ENCODE results near the gene EYS.

Gene EYS

GRCh38 chr6:64330694-64331307 lies 1376.2 kb downstream of the EYS start:
- TF ChIP-seq EZH2phosphoT487 (IDR thresholded peaks at IDR 0.05; ENCODE audit: borderline replicate concordance, low read length), result no peak
- TF ChIP-seq CTCF (IDR thresholded peaks at IDR 0.05; ENCODE audit: low read depth, low read length, poor library complexity, severe bottlenecking), result peak; percentile 77
- Histone ChIP-seq H3K9me2 (replicated peaks; ENCODE audit: control insufficient read depth, low read length) (no peaks in the 10 kb centered on the region), H3K4me2 (ENCODE audit: low read length) (no peak overlapping the region), H3K36me3 (ENCODE audit: control insufficient read depth, low read length) (no peaks in the 10 kb centered on the region), H3K4me1 (ENCODE audit: control insufficient read depth, low read length) (no peaks in the 10 kb centered on the region), H3K79me2 (ENCODE audit: control insufficient read depth, low read length) (no peaks in the 10 kb centered on the region), H3K27ac (ENCODE audit: low read depth, low read length) (no peak overlapping the region), H3K9me3 (ENCODE audit: control insufficient read depth, insufficient read depth, low read length) (no peaks in the 10 kb centered on the region), H3F3A (ENCODE audit: control insufficient read depth, insufficient read depth) (no peaks in the 10 kb centered on the region), H3K27me3 (ENCODE audit: control insufficient read depth, low read length) (no peaks in the 10 kb centered on the region), H4K20me1 (ENCODE audit: control insufficient read depth, insufficient read depth, low read depth, low read length) (no peaks in the 10 kb centered on the region), H3K4me3 (ENCODE audit: low read length) (no peak overlapping the region)

- no peak overlapping the region for H3K4me3 ChIP-seq (ENCODE audit: low read length)
- H3K79me2 ChIP-seq (ENCODE audit: control insufficient read depth, low read length), result no peaks in the 10 kb centered on the region
- H3K36me3 ChIP-seq (ENCODE audit: control insufficient read depth, low read length), result no peaks in the 10 kb centered on the region
- no peaks in the 10 kb centered on the region for H3F3A ChIP-seq (ENCODE audit: control insufficient read depth, insufficient read depth)
- H4K20me1 ChIP-seq (ENCODE audit: control insufficient read depth, insufficient read depth, low read depth, low read length), result no peaks in the 10 kb centered on the region
- no peak overlapping the region for H3K4me2 ChIP-seq (ENCODE audit: low read length)
- no peaks in the 10 kb centered on the region for H3K9me3 ChIP-seq (ENCODE audit: control insufficient read depth, insufficient read depth, low read length)
- TF ChIP-seq CTCF (IDR thresholded peaks at IDR 0.05; ENCODE audit: low read depth, low read length, poor library complexity, severe bottlenecking), result no peak
- no peak for TF ChIP-seq EZH2phosphoT487 (IDR thresholded peaks at IDR 0.05; ENCODE audit: borderline replicate concordance, low read length)
- no peaks in the 10 kb centered on the region for H3K9me2 ChIP-seq (replicated peaks; ENCODE audit: control insufficient read depth, low read length)
- H3K27me3 ChIP-seq (ENCODE audit: control insufficient read depth, low read length), result no peaks in the 10 kb centered on the region
- no peak overlapping the region for H3K27ac ChIP-seq (ENCODE audit: low read depth, low read length)
- no peaks in the 10 kb centered on the region for H3K4me1 ChIP-seq (ENCODE audit: control insufficient read depth, low read length)
Measured at GRCh38 chr6:64326939-64327338, 1380.1 kb downstream of the EYS start.

- no peaks in the 10 kb centered on the region for H3K79me2 ChIP-seq (ENCODE audit: control insufficient read depth, low read length)
- no peaks in the 10 kb centered on the region for H3K9me2 ChIP-seq (replicated peaks; ENCODE audit: control insufficient read depth, low read length)
- no peaks in the 10 kb centered on the region for H4K20me1 ChIP-seq (ENCODE audit: control insufficient read depth, insufficient read depth, low read depth, low read length)
- H3K27me3 ChIP-seq (ENCODE audit: control insufficient read depth, low read length), result no peaks in the 10 kb centered on the region
- H3K4me2 ChIP-seq (ENCODE audit: low read length), result no peak overlapping the region
- H3K4me3 ChIP-seq (ENCODE audit: low read length), result no peak overlapping the region
- no peaks in the 10 kb centered on the region for H3K4me1 ChIP-seq (ENCODE audit: control insufficient read depth, low read length)
- no peaks in the 10 kb centered on the region for H3F3A ChIP-seq (ENCODE audit: control insufficient read depth, insufficient read depth)
- no peak for TF ChIP-seq EZH2phosphoT487 (IDR thresholded peaks at IDR 0.05; ENCODE audit: borderline replicate concordance, low read length)
- no peak for TF ChIP-seq CTCF (IDR thresholded peaks at IDR 0.05; ENCODE audit: low read depth, low read length, poor library complexity, severe bottlenecking)
- H3K9me3 ChIP-seq (ENCODE audit: control insufficient read depth, insufficient read depth, low read length), result no peaks in the 10 kb centered on the region
- no peak overlapping the region for H3K27ac ChIP-seq (ENCODE audit: low read depth, low read length)
- H3K36me3 ChIP-seq (ENCODE audit: control insufficient read depth, low read length), result no peaks in the 10 kb centered on the region
Measured at GRCh38 chr6:64325093-64325492, 1381.9 kb downstream of the EYS start.
